ENCODE results near the gene YWHAQ.

DNA sequence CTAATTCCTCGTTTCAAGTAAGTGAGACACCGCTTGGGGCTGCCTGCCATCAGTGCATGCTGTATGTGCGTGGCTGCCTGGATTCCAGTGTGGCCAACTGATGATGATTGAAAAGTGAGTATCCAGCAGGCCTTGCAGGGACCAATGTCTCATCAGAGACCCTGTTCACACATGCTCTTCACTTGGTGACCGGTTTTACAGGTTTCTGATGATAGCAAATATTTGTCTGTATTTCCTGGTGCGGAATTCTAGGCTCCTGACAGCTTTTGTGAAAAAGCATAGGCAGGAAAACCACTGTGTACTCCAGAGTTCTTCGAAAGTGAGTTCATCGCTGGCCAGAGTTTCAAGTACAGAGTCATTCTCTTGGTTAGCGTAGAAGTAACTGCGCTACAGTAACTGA, 13.8 kb upstream of the YWHAQ start:
- TF ChIP-seq CTCF (IDR thresholded peaks at IDR 0.05) = no peak
- TF ChIP-seq POLR2A (IDR thresholded peaks at IDR 0.05) = no peak

Data from Peyer's patch (tissue), 4 donors.